Activated CD4-positive, alpha-beta memory T cell treated with anti-CD3 and anti-CD28 coated beads, Interleukin-2, amount 10 ng/mL, durations not matched to agents 7 days and 5 days (primary cell): ENCODE results near the gene FAM184A. TPM values are rescaled to one million over a fixed set of nuclear protein-coding genes. Genes with fewer than 3 reads are reported as not detected.
A peak's percentile ranks its signal among the peaks of the same experiment; 100 is the strongest.

Experiments
- CTCF ChIA-PET: fragments of 350-600 bp; sonication (Branson Sonifier 250); formaldehyde crosslinking; loops from one replicate; lab custom pipeline; 2021; ENCODE audit warnings: antibody characterized with exemption, inconsistent platforms; lab: Charles Lee
- POLR2A ChIA-PET: fragments of 350-600 bp; sonication (Branson Sonifier 250); formaldehyde crosslinking; loops from one replicate; lab custom pipeline; 2021; ENCODE audit warnings: antibody characterized with exemption; lab: Charles Lee
- DNase-seq: peaks from one replicate; pipeline ENCODE4 v3.0.0-alpha.2; 2020
- H3K27ac Mint-ChIP-seq: one replicate; pipeline ENCODE4 v1.8.0; 2021; ENCODE audit warnings: mild to moderate bottlenecking, mixed read lengths
- H3K27me3 Mint-ChIP-seq: one replicate; pipeline ENCODE4 v1.8.0; 2021; ENCODE audit warnings: mixed read lengths
- H3K36me3 Mint-ChIP-seq: one replicate; pipeline ENCODE4 v1.8.0; 2021; ENCODE audit warnings: low read depth, mixed read lengths
- H3K4me1 Mint-ChIP-seq: one replicate; pipeline ENCODE4 v1.8.0; 2021; ENCODE audit warnings: mixed read lengths
- H3K4me3 Mint-ChIP-seq: one replicate; pipeline ENCODE4 v1.8.0; 2021; ENCODE audit warnings: mild to moderate bottlenecking, mixed read lengths
- H3K9me3 Mint-ChIP-seq: one replicate; pipeline ENCODE4 v1.8.0; 2021; ENCODE audit warnings: mixed read lengths
- total RNA-seq, 2 experiments: library from RNA; stranded (reverse); gene quantifications; one replicate each; pipeline ENCODE4 v1.2.3, GENCODE V29; 2021

FAM184A gene
- total RNA-seq, 2 experiments from 2014 or later = 5.4 to 5.9 TPM

DNA sequence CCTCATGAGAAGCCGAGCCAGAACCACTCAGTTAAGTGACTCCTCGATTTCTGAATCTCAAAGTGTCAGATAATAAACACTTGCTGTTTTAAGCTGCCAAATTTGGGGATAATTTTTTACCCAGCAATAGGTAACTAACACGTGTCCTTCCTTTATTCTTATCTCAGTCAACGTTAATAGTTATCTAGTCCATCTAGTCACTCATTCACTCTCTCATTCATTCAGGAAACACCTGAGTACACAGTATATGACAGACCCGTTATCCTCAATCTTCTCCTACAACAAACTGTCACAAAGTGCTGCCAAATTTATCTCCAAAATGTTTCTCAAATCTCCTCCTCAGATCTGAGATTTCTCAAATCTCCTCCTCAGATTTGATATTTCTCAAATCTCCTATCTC is 13.1 kb downstream of the FAM184A start:
- Mint-ChIP-seq H3K4me1 (peaks cover 3% of the 10 kb centered on the region), H3K27ac (no peak overlapping the region), H3K9me3 (no peaks in the 10 kb centered on the region), H3K4me3 (no peak overlapping the region), H3K27me3 (no peaks in the 10 kb centered on the region), H3K36me3 (no peaks in the 10 kb centered on the region)
- no peak for DNase-seq
- ChIA-PET POLR2A (no interaction called here), CTCF (interaction anchor here (0.9 kb wide), 1 partner anchor 30 kb away, joined by 3 read pairs; no protein-coding TSS in a partner anchor)

DNA sequence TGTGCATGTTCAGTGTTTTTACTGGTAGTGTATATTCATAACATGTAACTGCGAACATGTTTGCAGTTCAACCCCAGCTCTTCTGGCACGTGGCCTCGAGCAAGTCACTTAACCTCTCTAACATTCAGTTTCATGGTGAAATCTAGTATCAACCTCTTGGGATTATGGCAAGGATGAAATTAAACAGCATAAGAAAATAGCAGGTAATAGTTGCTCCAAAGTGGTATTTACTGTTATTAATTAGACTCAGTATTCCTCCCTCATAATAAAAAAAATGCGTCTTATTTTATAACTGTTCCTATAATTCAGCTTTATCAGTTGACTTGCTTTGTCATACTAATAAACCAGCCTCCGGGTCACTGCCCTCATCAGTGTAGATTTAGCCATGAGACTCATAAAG is 15.0 kb downstream of the FAM184A start:
- H3K4me3 Mint-ChIP-seq = no peak overlapping the region
- no peak overlapping the region for H3K27ac Mint-ChIP-seq
- H3K4me1 Mint-ChIP-seq = peaks cover 7% of the 10 kb centered on the region
- H3K27me3 Mint-ChIP-seq = no peaks in the 10 kb centered on the region
- no peaks in the 10 kb centered on the region for H3K36me3 Mint-ChIP-seq
- CTCF ChIA-PET = interaction anchor here (0.6 kb wide), 1 partner anchor 14 kb away, joined by 3 read pairs; no protein-coding TSS in a partner anchor
- POLR2A ChIA-PET = no interaction called here
- no peak for DNase-seq
- no peaks in the 10 kb centered on the region for H3K9me3 Mint-ChIP-seq

DNA sequence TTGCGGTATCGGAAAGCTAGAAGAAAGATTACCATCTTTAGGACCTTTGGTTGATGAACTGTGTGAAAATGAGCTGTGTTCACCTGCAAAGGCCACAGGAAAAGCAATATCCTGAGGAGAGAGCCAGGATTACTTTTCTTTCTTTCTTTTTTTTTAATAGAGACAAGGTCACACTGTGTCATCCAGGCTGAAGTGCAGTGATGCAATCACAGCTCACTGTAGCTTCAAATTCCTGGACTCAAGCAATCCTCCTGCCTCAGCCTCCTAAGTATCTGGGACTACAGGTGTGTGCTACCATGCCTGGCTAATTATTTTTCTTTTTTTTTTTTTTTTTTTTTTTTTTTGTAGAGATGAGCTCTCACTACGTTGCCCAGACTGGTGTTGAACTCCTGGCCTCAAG is 17.2 kb downstream of the FAM184A start:
- Mint-ChIP-seq H3K27me3 (no peaks in the 10 kb centered on the region), H3K9me3 (no peaks in the 10 kb centered on the region), H3K36me3 (no peaks in the 10 kb centered on the region), H3K27ac (no peak overlapping the region), H3K4me3 (no peak overlapping the region), H3K4me1 (peaks cover 7% of the 10 kb centered on the region)
- no peak for DNase-seq
- POLR2A ChIA-PET = no interaction called here
- CTCF ChIA-PET = interaction anchor here (2.0 kb wide), 1 partner anchor 17 kb away, joined by 9 read pairs; the partner anchor contains the start of gene FAM184A

DNA sequence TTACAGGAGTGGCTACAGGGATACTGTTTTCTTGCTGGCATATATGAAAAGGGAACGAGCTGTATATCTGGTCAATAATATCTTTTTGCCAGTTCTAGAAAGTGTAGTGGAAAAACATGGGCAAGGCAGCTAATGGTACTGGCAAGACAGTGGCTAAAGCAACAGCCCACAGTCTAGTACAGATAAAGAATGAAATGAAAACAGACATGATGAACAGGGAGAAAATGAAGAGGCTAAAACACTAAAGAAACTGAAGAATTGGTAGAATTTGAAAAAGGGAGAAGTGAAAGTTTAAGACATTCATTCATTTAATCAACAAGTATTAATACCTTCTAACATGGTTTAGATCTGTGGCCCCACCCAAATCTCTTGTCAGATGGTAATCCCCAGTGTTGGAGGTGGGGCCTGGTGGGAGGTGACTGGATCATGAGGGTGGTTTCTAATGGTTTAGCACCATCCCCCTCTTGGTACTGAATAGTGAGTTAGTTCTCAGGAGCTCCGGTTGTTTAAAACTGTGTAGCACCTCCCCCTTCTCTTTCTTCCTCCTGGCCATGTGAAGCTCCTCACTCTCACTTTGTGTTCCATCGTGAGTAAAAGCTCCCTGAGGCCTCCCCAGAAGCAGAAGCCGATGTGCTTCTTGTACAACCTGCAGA is 18.1 kb downstream of the FAM184A start:
- Mint-ChIP-seq H3K9me3 (no peaks in the 10 kb centered on the region), H3K36me3 (no peaks in the 10 kb centered on the region), H3K27ac (no peak overlapping the region), H3K27me3 (no peaks in the 10 kb centered on the region), H3K4me3 (no peak overlapping the region), H3K4me1 (peaks cover 7% of the 10 kb centered on the region)
- no peak for DNase-seq
- CTCF ChIA-PET = interaction anchor here (2.0 to 2.2 kb wide), 2 partner anchors 18 to 50 kb away, joined by 5 to 9 read pairs; partner anchors contain the start of gene FAM184A
- POLR2A ChIA-PET = no interaction called here

DNA sequence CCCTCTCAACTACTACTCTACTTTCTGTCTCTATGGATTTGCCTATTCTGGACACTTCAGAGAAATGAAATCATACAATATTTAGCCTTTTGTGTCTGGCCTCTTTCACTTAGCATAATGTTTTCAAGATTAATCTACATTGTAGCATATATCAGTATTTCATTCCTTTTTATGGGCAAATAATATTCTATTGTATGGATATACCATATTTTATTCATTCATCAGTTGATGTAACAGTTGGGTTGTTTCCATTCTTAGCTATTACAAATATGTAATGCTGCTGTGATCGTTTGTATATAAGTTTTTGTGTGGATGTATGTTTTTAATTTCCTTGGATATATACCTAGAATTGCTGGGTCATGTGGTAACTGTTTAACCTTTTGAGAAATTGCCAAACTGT is 23.4 kb downstream of the FAM184A start:
- no peaks in the 10 kb centered on the region for H3K27me3 Mint-ChIP-seq
- peaks cover 3% of the 10 kb centered on the region for H3K36me3 Mint-ChIP-seq
- peaks cover 22% of the 10 kb centered on the region for H3K4me1 Mint-ChIP-seq
- no peak overlapping the region for H3K27ac Mint-ChIP-seq
- POLR2A ChIA-PET = no interaction called here
- no peaks in the 10 kb centered on the region for H3K9me3 Mint-ChIP-seq
- CTCF ChIA-PET = no interaction called here
- no peak overlapping the region for H3K4me3 Mint-ChIP-seq
- no peak for DNase-seq

DNA sequence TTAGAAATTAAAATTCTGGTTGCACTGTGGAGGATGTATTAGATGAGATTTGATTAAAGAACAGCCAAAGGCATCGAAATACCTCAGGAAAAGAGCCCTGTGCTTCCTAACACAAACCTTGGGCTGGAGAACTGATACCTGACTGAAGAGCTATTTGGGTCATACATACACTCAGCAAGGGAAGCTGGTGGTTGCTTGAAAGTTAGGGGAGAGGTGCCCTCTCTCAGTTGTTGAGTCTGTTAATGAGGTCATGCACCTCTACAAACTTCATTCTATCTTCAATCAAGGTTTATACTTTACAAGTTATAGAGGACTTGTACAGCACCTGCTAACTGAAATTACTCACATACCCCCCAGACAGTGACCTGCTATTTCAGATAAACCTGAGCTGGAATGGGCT is 25.5 kb downstream of the FAM184A start:
- ChIA-PET POLR2A (no interaction called here), CTCF (interaction anchor here (1.1 to 1.2 kb wide), 2 partner anchors 10 to 57 kb away, joined by 3 read pairs; no protein-coding TSS in a partner anchor)
- no peak overlapping the region for H3K4me3 Mint-ChIP-seq
- peaks cover 3% of the 10 kb centered on the region for H3K36me3 Mint-ChIP-seq
- no peaks in the 10 kb centered on the region for H3K27me3 Mint-ChIP-seq
- no peak overlapping the region for H3K27ac Mint-ChIP-seq
- H3K4me1 Mint-ChIP-seq = peaks cover 21% of the 10 kb centered on the region
- no peaks in the 10 kb centered on the region for H3K9me3 Mint-ChIP-seq
- no peak for DNase-seq

DNA sequence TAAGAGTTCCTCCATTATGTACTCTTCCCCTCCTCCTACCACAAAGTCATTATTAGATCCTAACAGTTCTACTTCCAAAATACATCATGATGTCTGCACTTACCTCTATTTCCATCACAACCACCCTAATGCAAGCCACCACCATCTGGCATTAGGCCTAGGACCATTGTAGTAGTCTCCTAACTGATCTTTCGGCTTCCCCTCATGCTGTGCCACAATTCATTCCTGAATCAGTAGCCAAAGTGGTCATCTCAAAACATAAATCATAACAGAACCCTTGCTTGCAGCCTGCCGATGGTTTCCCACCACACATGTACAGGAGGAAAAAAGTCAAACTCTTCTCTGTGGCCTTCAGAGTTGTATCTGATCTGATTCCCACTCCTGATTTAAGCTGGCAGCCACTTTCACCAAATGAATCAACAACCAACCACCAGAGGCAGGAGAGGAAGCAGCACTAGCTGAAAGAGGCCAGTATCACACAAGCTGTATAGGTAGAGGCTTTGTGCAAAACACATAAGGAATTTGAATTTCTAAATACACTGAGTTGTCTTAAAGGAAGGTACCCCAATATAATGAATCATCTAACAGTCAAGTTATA is 26.1 kb downstream of the FAM184A start:
- Mint-ChIP-seq H3K36me3 (peaks cover 3% of the 10 kb centered on the region), H3K4me1 (peaks cover 21% of the 10 kb centered on the region), H3K27me3 (no peaks in the 10 kb centered on the region), H3K9me3 (no peaks in the 10 kb centered on the region), H3K27ac (no peak overlapping the region), H3K4me3 (no peak overlapping the region)
- ChIA-PET POLR2A (no interaction called here), CTCF (interaction anchor here (1.1 to 1.2 kb wide), 2 partner anchors 9 to 58 kb away, joined by 3 read pairs; no protein-coding TSS in a partner anchor)
- peak; percentile 38 for DNase-seq

DNA sequence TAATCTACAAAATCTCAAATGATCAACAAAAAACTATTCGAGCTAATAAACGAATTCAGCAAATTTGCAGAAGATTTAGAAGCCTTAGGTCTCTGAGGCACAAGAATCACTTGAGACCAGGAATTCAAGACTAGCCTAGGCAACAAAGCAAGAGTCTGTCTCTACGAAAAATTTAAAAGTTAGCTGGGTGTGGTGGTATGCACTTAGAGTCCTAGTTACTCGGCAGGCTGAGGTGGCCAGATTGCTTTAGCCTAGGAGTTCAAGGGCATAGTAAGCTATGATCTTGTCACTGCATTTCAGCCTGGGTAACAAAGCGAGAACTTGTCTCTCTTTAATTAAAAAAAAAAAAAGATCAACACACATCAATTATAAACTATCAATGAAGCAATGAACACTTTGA is 34.2 kb downstream of the FAM184A start:
- DNase-seq = no peak
- CTCF ChIA-PET = interaction anchor here (1.1 kb wide), 1 partner anchor 34 kb away, joined by 3 read pairs; the partner anchor contains the start of gene FAM184A
- no peaks in the 10 kb centered on the region for H3K9me3 Mint-ChIP-seq
- H3K27ac Mint-ChIP-seq = no peak overlapping the region
- H3K27me3 Mint-ChIP-seq = no peaks in the 10 kb centered on the region
- H3K4me1 Mint-ChIP-seq = peaks cover 9% of the 10 kb centered on the region
- H3K36me3 Mint-ChIP-seq = no peaks in the 10 kb centered on the region
- no peak overlapping the region for H3K4me3 Mint-ChIP-seq
- POLR2A ChIA-PET = no interaction called here

DNA sequence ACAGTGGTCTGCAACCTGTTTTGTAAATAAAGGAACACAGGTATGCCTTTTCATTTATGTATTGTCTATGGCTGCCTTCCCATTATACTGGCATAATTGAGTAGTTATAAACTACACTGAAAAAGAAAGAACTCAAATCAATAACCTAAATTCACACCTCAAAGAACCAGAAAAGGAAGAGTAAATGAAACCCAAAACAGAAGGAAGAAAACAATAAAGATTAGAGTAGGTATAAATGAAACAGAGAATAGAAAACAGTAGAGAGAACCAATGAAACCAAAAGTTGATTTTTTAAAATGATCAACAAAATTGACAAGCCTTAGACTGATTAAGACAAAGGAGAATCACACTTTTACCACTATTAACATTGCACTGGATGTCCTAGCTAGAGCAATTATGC is 34.7 kb downstream of the FAM184A start:
- H3K4me3 Mint-ChIP-seq = no peak overlapping the region
- CTCF ChIA-PET = interaction anchor here (0.8 to 1.1 kb wide), 2 partner anchors 9 to 34 kb away, joined by 3 read pairs; partner anchors contain the start of gene FAM184A

DNA sequence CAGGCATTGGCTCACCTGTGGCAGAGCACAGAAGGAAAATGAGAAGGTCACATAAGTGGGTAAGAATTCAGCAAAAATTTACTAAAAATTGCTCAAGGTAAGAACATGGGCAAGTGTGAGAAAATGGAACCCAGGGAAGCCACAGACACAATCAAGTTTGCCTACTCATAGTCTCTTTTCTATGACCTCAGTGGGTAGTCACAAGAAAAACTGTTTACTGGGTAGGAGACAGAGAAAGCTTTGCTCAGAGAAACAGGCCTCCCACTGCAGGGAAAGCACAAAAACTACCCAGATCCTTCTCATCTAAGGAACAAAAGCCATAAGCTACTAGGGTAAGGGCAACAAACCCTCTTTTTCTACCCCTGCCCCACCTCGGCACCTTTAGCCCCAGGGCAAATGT is 35.2 kb downstream of the FAM184A start:
- Mint-ChIP-seq H3K27me3 (no peaks in the 10 kb centered on the region), H3K9me3 (no peaks in the 10 kb centered on the region), H3K4me3 (no peak overlapping the region), H3K27ac (no peak overlapping the region), H3K36me3 (no peaks in the 10 kb centered on the region), H3K4me1 (peaks cover 9% of the 10 kb centered on the region)
- no peak for DNase-seq
- POLR2A ChIA-PET = no interaction called here
- CTCF ChIA-PET = interaction anchor here (0.8 kb wide), 1 partner anchor 9 kb away, joined by 3 read pairs; no protein-coding TSS in a partner anchor

More for the DNA sequence above, 34.7 kb downstream of the FAM184A start:
- no peak for DNase-seq
- Mint-ChIP-seq H3K4me1 (peaks cover 9% of the 10 kb centered on the region), H3K27me3 (no peaks in the 10 kb centered on the region), H3K9me3 (no peaks in the 10 kb centered on the region), H3K36me3 (no peaks in the 10 kb centered on the region), H3K27ac (no peak overlapping the region)
- POLR2A ChIA-PET = no interaction called here

DNA sequence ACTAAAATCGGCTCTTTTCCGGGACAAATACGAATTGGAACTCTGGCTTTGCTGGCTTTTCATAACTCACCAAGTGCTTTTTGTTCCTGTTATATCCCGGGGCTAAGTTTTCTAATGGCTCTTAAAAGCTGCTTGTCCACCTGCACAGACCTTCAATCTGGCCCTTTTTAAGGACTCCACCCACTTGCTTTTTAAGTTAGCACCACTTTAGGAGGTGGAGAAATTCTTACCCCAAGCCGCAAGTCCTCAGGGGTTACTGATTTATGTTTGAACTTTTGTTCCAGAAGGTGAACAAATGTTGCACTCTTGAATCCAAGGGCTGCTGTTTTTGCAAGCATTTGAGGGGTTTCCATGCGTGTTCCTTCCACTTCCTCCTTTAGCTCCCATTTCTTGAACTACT is 37.8 kb downstream of the FAM184A start:
- peaks cover 9% of the 10 kb centered on the region for H3K4me1 Mint-ChIP-seq
- ChIA-PET CTCF (no interaction called here), POLR2A (no interaction called here)
- DNase-seq = no peak
- H3K36me3 Mint-ChIP-seq = no peaks in the 10 kb centered on the region
- no peak overlapping the region for H3K27ac Mint-ChIP-seq
- no peaks in the 10 kb centered on the region for H3K27me3 Mint-ChIP-seq
- H3K9me3 Mint-ChIP-seq = no peaks in the 10 kb centered on the region
- no peak overlapping the region for H3K4me3 Mint-ChIP-seq

DNA sequence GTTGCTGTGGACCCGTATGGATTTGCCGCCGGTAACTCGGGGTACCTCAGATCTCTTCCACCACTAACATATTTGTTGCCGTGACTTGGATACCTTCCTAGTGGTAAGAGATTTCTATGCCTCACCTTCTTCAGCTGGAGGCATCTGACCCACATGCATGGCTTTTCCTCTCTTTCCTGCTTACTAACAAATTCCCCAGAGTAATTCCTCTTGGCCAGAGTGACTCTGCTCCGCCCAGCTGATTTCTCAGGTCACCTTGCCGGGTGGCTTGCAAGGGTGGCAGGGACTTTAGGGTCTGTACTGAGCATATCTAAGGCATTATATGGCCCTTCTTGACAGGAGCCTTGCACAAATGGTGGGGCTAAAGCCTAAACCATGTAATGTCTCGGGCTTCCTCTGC is 38.2 kb downstream of the FAM184A start:
- no peak overlapping the region for H3K4me3 Mint-ChIP-seq
- H3K36me3 Mint-ChIP-seq = no peaks in the 10 kb centered on the region
- ChIA-PET CTCF (no interaction called here), POLR2A (no interaction called here)
- H3K27ac Mint-ChIP-seq = no peak overlapping the region
- H3K27me3 Mint-ChIP-seq = no peaks in the 10 kb centered on the region
- H3K4me1 Mint-ChIP-seq = peaks cover 9% of the 10 kb centered on the region
- H3K9me3 Mint-ChIP-seq = no peaks in the 10 kb centered on the region
- no peak for DNase-seq

DNA sequence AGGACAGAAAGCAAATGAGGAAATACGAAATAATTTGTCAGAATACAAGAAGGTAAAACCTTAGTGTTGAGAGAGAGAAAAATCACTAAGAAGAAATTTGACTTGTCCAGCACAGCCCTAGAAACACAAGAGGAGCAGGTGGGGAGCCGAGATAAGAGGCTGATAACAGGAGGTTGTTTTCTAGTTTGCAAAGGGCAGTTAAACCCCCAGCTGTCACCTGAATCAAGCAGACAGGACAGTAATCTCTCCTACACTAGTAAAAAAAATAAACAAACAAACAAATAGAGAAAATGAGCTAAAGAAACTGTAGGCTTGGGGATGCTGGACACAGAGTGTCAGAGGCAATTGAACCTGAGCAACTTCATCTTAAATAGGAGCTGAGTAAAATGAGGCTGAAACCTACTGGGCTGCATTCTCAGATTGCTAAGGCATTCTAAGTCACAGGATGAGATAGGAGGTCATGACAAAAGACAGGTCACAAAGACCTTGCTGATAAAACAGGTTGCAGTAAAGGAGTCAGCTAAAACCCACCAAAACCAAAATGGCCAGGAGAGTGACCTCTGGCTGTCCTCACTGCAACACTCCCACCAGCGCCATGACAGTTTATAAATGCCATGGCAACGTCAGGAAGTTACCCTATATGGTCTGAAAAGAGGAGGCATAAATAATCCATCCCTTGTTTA is 40.4 kb downstream of the FAM184A start:
- no peaks in the 10 kb centered on the region for H3K9me3 Mint-ChIP-seq
- H3K27me3 Mint-ChIP-seq = no peaks in the 10 kb centered on the region
- no peak overlapping the region for H3K27ac Mint-ChIP-seq
- no peak for DNase-seq
- CTCF ChIA-PET = no interaction called here
- POLR2A ChIA-PET = no interaction called here
- no peaks in the 10 kb centered on the region for H3K36me3 Mint-ChIP-seq
- no peak overlapping the region for H3K4me3 Mint-ChIP-seq
- H3K4me1 Mint-ChIP-seq = peaks cover 1% of the 10 kb centered on the region
